Endothelial cell of umbilical vein (primary cell): Measurements from ENCODE around the gene ITPR1. TPM values are rescaled to one million over a fixed set of nuclear protein-coding genes. Genes with fewer than 3 reads are reported as not detected.

ENCODE experiments used
- BruUV-seq: library from RNA; stranded (reverse); fragments of 400-500 nt; replicated peaks from 2 replicates; lab custom pipeline; 2021; lab: Mats Ljungman, UMichigan
- CTCF ChIA-PET: fragments of 300-600, 350-600 bp; sonication (Branson Sonifier 250); formaldehyde crosslinking; loops from one replicate; lab custom pipeline; 2021; ENCODE audit warnings: antibody characterized with exemption, inconsistent platforms; lab: Charles Lee
- POLR2A ChIA-PET: fragments of 300-600, 350-600 bp; sonication (Branson Sonifier 250); formaldehyde crosslinking; loops from one replicate; lab custom pipeline; 2021; ENCODE audit warnings: antibody characterized with exemption, inconsistent platforms; lab: Charles Lee
- DNase-seq: peaks from one replicate; pipeline ENCODE4 v3.0.0-alpha.2; 2011; ENCODE audit warnings: low read depth, low spot score
- FAIRE-seq: peaks from 2 replicates; lab custom pipeline; 2011; peaks lifted over from hg19 to GRCh38; lab: Jason Lieb, UNC
- H2AFZ ChIP-seq: 2 replicates; pipeline ENCODE4 v1.6.0; 2012; ENCODE audit warnings: low read depth, low read length, control low read depth, inconsistent platforms
- H3K27ac ChIP-seq: 2 replicates; pipeline ENCODE4 v1.5.1; 2011; ENCODE audit warnings: low read depth, mild to moderate bottlenecking, control low read depth, low read length, moderate library complexity; ENCODE audit not compliant: insufficient read depth
- H3K27me3 ChIP-seq, 2 experiments: 2 replicates each; pipeline versions ENCODE4 v1.6.0 to v1.6.1; 2011; ENCODE audit warnings: low read length in 2 of 2, mixed read lengths in 1 of 2; ENCODE audit not compliant: control insufficient read depth in 2 of 2, insufficient read depth in 2 of 2
- H3K36me3 ChIP-seq, 2 experiments: 2 replicates in 1 of 2; 3 replicates in 1 of 2; pipeline ENCODE4 v1.5.1; 2011; ENCODE audit warnings: low read length in 2 of 2, mild to moderate bottlenecking in 1 of 2, moderate library complexity in 1 of 2; ENCODE audit not compliant: control insufficient read depth in 2 of 2, insufficient read depth in 2 of 2; ENCODE audit errors: extremely low read depth in 1 of 2
- H3K4me1 ChIP-seq: 3 replicates; pipeline ENCODE4 v1.5.1; 2011; ENCODE audit warnings: mild to moderate bottlenecking, low read length; ENCODE audit not compliant: control insufficient read depth, insufficient read depth; ENCODE audit errors: extremely low read depth
- H3K4me2 ChIP-seq: 2 replicates; pipeline ENCODE4 v1.6.1; 2011; ENCODE audit warnings: low read length, control low read depth, mixed read lengths; ENCODE audit not compliant: insufficient read depth
- H3K4me3 ChIP-seq, 3 experiments: fragments of 200-600 bp in 1 of 3; sonication (generic), shearing (Covaris generic) in 1 of 3; replicated peaks in 1 of 3; 2 replicates each; pipeline ENCODE4 v1.5.1; 2011 to 2016; ENCODE audit warnings: control low read depth in 3 of 3, low read length in 3 of 3, mild to moderate bottlenecking in 2 of 3, inconsistent platforms in 1 of 3, low read depth in 1 of 3, moderate library complexity in 1 of 3; ENCODE audit not compliant: insufficient read depth in 1 of 3
- H3K79me2 ChIP-seq: 2 replicates; pipeline ENCODE4 v1.6.0; 2012; ENCODE audit warnings: low read length, inconsistent platforms; ENCODE audit not compliant: control insufficient read depth, insufficient read depth
- H3K9ac ChIP-seq: replicated peaks from 2 replicates; pipeline ENCODE3; 2011; ENCODE audit warnings: low read length, control low read depth; ENCODE audit not compliant: insufficient read depth; ENCODE audit errors: extremely low read depth
- H3K9me1 ChIP-seq: replicated peaks from 3 replicates; pipeline ENCODE4 v1.6.0; 2011; ENCODE audit warnings: mild to moderate bottlenecking, low read length; ENCODE audit not compliant: control insufficient read depth, insufficient read depth; ENCODE audit errors: extremely low read depth
- H3K9me3 ChIP-seq: replicated peaks from 2 replicates; pipeline ENCODE4 v1.5.1; 2012; ENCODE audit warnings: low read length, inconsistent platforms; ENCODE audit not compliant: control insufficient read depth, insufficient read depth
- H4K20me1 ChIP-seq: replicated peaks from 2 replicates; pipeline ENCODE3; 2011; ENCODE audit warnings: mild to moderate bottlenecking, low read length; ENCODE audit not compliant: control insufficient read depth, insufficient read depth; ENCODE audit errors: extremely low read depth
- EZH2 ChIP-seq: IDR thresholded peaks from 2 replicates; pipeline ENCODE4 v1.6.1; 2012; ENCODE audit warnings: borderline replicate concordance, low read depth, mild to moderate bottlenecking, moderate library complexity, low read length, inconsistent platforms; ENCODE audit not compliant: severe bottlenecking
- FOS ChIP-seq: IDR thresholded peaks from 2 replicates; pipeline ENCODE4 v1.6.1; 2011; ENCODE audit warnings: mild to moderate bottlenecking, low read length, moderate library complexity, borderline replicate concordance; ENCODE audit not compliant: insufficient read depth
- GATA2 ChIP-seq: IDR thresholded peaks from 2 replicates; pipeline ENCODE4 v1.7.0; 2011; ENCODE audit warnings: low read depth, mild to moderate bottlenecking, moderate library complexity, mixed read lengths, low read length; ENCODE audit not compliant: insufficient read length, insufficient read depth
- JUN ChIP-seq: IDR thresholded peaks from 2 replicates; pipeline ENCODE4 v1.6.1; 2011; ENCODE audit warnings: borderline replicate concordance, low read depth; ENCODE audit not compliant: insufficient read length, insufficient read depth
- MYC ChIP-seq: IDR thresholded peaks from one replicate; pipeline ENCODE4 v1.6.1; 2011; ENCODE audit warnings: mild to moderate bottlenecking, low read depth, low read length
- POLR2A ChIP-seq: IDR thresholded peaks from 2 replicates; pipeline ENCODE4 v1.6.1; 2012; ENCODE audit warnings: low read depth, mild to moderate bottlenecking, control low read depth, low read length
- POLR2AphosphoS5 ChIP-seq: IDR thresholded peaks from 2 replicates; pipeline ENCODE4 v1.6.1; 2012; ENCODE audit warnings: low read depth, mild to moderate bottlenecking, control low read depth, low read length, moderate library complexity; ENCODE audit not compliant: insufficient read depth
- dilution Hi-C: fragments of 300-500 bp; cut with MboI; formaldehyde crosslinking; loops from one replicate; pipeline ENCODE4 v1.15.0; 2019; ENCODE audit warnings: low sequenced_read_pairs; ENCODE audit not compliant: extremely low pct_ligation_motif_present
- intact Hi-C: fragments of 100-400 bp; cut with micrococcal nuclease; formaldehyde crosslinking; loops from one replicate; pipeline ENCODE4 v1.10.0; 2022
- polyA plus RNA-seq, 4 experiments: library from polyadenylated mRNA; depleted of rRNA in 3 of 4; stranded (reverse) in 3 of 4; unstranded in 1 of 4; fragments of >200 nt; gene quantifications; 2 replicates each; pipeline versions ENCODE4 v1.2.1 to v1.2.3, GENCODE V29; 2011 to 2012; ENCODE audit warnings: missing spikeins in 1 of 4
- total RNA-seq: library from RNA; stranded (reverse); gene quantifications from 2 replicates; pipeline ENCODE4 v1.2.3, GENCODE V29; 2021
- TF ChIP-seq, protein P1 (sequence below): IDR thresholded peaks from 2 replicates; pipeline ENCODE4 v1.6.1; 2011; ENCODE audit not compliant: insufficient read depth, insufficient read length
- TF ChIP-seq, protein P2 (sequence below), 2 donors: IDR thresholded peaks; 1 replicate in 1 of 2; 2 replicates in 1 of 2; pipeline ENCODE4 v1.5.1; 2011; ENCODE audit warnings: low read length in 2 of 2, mild to moderate bottlenecking in 2 of 2, moderate library complexity in 2 of 2, control low read depth in 1 of 2, inconsistent platforms in 1 of 2, low read depth in 1 of 2; ENCODE audit not compliant: insufficient read depth in 1 of 2; ENCODE audit errors: extremely low read depth in 1 of 2

ITPR1 gene
- total and polyA plus RNA-seq, 2 donors (not counting 3 experiments of a cell fraction or from before 2014, with no cell fraction given) = 5.1 to 16.1 TPM

DNA sequence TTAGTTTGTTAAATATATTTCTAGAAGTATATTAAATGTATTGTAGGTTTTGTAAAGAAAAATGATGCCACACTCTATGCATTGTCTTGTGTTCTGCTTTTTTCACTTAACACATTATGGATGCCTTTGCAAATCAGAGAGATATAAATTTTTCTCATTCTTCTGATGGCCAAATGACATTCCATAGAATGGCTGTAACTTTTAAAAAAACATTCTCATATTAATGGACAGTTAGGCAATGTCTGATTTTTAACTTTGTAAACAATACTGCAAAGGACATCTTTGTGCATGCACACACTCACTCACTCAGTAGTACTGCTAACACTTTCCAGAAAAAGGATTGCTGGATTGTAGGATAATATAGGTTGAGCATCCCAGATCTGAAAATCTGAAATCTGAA is 195.9 kb downstream of the ITPR1 start:
- DNase-seq = no peak
- no peak overlapping the region for H3K9ac ChIP-seq
- H3K9me1 ChIP-seq = no peaks in the 10 kb centered on the region
- CTCF ChIA-PET = no interaction called here
- intact Hi-C loops = no loop called here
- H3K4me1 ChIP-seq = no peaks in the 10 kb centered on the region
- TF ChIP-seq, protein P1, sequence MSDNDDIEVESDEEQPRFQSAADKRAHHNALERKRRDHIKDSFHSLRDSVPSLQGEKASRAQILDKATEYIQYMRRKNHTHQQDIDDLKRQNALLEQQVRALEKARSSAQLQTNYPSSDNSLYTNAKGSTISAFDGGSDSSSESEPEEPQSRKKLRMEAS = no peak
- H3K27me3 ChIP-seq = no peaks in the 10 kb centered on the region
- no peak overlapping the region for H3K27ac ChIP-seq
- FAIRE-seq = no peak
- H3K4me2 ChIP-seq = no peak overlapping the region
- H4K20me1 ChIP-seq = no peaks in the 10 kb centered on the region
- no TSS peak for BruUV-seq
- POLR2A ChIA-PET = no interaction called here
- no peaks in the 10 kb centered on the region for H3K9me3 ChIP-seq
- H3K79me2 ChIP-seq = no peaks in the 10 kb centered on the region
- no peak overlapping the region for H3K4me3 ChIP-seq
- H3K36me3 ChIP-seq = peaks cover 0 to 2% of the 10 kb centered on the region in 2 experiments
- dilution Hi-C loops = no loop called here
- no peak overlapping the region for H2AFZ ChIP-seq

DNA sequence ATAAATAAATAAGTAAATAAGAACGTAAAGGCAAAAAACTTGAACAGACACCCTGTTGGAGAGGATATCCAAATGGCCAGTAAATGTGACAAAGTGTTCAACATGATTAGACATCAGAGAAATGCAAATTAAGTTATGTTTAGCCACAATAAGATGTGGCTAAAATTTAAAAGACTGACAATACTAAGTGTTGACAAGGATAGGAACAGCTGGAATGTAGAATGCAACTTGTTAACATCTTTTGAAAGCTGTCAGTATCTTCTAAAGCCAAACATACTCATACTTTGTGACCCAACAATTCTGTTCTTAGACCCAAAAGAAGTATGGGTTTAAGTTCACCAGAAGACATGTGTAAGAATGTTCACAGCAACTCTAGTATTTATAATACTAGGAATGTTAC is 197.1 kb downstream of the ITPR1 start:
- intact Hi-C loops = no loop called here
- no peak for DNase-seq
- TF ChIP-seq MYC = no peak
- TF ChIP-seq FOS = no peak
- TF ChIP-seq POLR2AphosphoS5 = no peak
- TF ChIP-seq JUN = no peak
- no peak for TF ChIP-seq POLR2A
- TF ChIP-seq, protein P2, sequence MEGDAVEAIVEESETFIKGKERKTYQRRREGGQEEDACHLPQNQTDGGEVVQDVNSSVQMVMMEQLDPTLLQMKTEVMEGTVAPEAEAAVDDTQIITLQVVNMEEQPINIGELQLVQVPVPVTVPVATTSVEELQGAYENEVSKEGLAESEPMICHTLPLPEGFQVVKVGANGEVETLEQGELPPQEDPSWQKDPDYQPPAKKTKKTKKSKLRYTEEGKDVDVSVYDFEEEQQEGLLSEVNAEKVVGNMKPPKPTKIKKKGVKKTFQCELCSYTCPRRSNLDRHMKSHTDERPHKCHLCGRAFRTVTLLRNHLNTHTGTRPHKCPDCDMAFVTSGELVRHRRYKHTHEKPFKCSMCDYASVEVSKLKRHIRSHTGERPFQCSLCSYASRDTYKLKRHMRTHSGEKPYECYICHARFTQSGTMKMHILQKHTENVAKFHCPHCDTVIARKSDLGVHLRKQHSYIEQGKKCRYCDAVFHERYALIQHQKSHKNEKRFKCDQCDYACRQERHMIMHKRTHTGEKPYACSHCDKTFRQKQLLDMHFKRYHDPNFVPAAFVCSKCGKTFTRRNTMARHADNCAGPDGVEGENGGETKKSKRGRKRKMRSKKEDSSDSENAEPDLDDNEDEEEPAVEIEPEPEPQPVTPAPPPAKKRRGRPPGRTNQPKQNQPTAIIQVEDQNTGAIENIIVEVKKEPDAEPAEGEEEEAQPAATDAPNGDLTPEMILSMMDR (IDR thresholded peaks at IDR 0.05; ENCODE audit: extremely low read depth in 1 of 2, insufficient read depth in 1 of 2, low read depth in 1 of 2, low read length in 2 of 2) = no peak
- TF ChIP-seq, protein P1 = no peak
- TF ChIP-seq GATA2 = no peak
- no peak for TF ChIP-seq EZH2
- Histone ChIP-seq H4K20me1 (no peaks in the 10 kb centered on the region), H3K4me1 (no peaks in the 10 kb centered on the region), H3K4me3 (no peak overlapping the region), H3K27ac (no peak overlapping the region), H3K9me3 (no peaks in the 10 kb centered on the region), H3K36me3 (peaks cover 0 to 2% of the 10 kb centered on the region in 2 experiments), H3K9ac (no peak overlapping the region), H2AFZ (no peak overlapping the region), H3K27me3 (no peaks in the 10 kb centered on the region), H3K4me2 (no peak overlapping the region), H3K79me2 (no peaks in the 10 kb centered on the region), H3K9me1 (no peaks in the 10 kb centered on the region)
- FAIRE-seq = no peak
- CTCF ChIA-PET = interaction anchor here (1.7 to 2.8 kb wide), 2 partner anchors 8 to 21 kb away, joined by 3 to 10 read pairs; no protein-coding TSS in a partner anchor
- POLR2A ChIA-PET = no interaction called here
- dilution Hi-C loops = no loop called here
- BruUV-seq = no TSS peak
